HG03439 (cell line): Measurements from ENCODE around the gene FOSL1.

ENCODE experiments used
- ATAC-seq: cut with Tn5 transposase; IDR thresholded peaks from one replicate; pipeline ENCODE4 v1.9.1; 2021; ENCODE audit warnings: mild to moderate bottlenecking, moderate library complexity; ENCODE audit not compliant: unreplicated experiment

FOSL1 gene

GRCh38 chr11:65900125-65900898 lies at the start of gene FOSL1:
TSS of gene FOSL1 (minus strand) at chr11:65900388. CDS start at chr11:65900339, 49 bp downstream.
- ATAC-seq: peak; percentile 69

- ATAC-seq: no peak
Measured at GRCh38 chr11:65947603-65948125, 47.5 kb upstream of the FOSL1 start.

- ATAC-seq: no peak
Measured at GRCh38 chr11:65947133-65947532, 46.9 kb upstream of the FOSL1 start.

- ATAC-seq: no peak
Measured at GRCh38 chr11:65946655-65947054, 46.5 kb upstream of the FOSL1 start.

GRCh38 chr11:65945941-65946558 lies 45.9 kb upstream of the FOSL1 start:
- ATAC-seq: no peak

GRCh38 chr11:65945430-65945911 lies 45.3 kb upstream of the FOSL1 start, which contains the start of gene TSGA10IP:
TSS of gene TSGA10IP (plus strand) at chr11:65945480. CDS start at chr11:65945676, 196 bp downstream.
- ATAC-seq: no peak

GRCh38 chr11:65944767-65945166 lies 44.6 kb upstream of the FOSL1 start:
- ATAC-seq: no peak

GRCh38 chr11:65944191-65944590 lies 44.0 kb upstream of the FOSL1 start:
- ATAC-seq: no peak

GRCh38 chr11:65942531-65942930 lies 42.3 kb upstream of the FOSL1 start:
- no peak for ATAC-seq

GRCh38 chr11:65941720-65942310 lies 41.6 kb upstream of the FOSL1 start:
- no peak for ATAC-seq

GRCh38 chr11:65937766-65938165 lies 37.6 kb upstream of the FOSL1 start:
- no peak for ATAC-seq

- ATAC-seq: no peak
Measured at GRCh38 chr11:65934014-65934413, 33.8 kb upstream of the FOSL1 start.

GRCh38 chr11:65932558-65932919 lies 32.4 kb upstream of the FOSL1 start:
- no peak for ATAC-seq

GRCh38 chr11:65931773-65932557 lies 31.8 kb upstream of the FOSL1 start:
- no peak for ATAC-seq

- ATAC-seq: no peak
Measured at GRCh38 chr11:65928667-65929066, 28.5 kb upstream of the FOSL1 start.

- ATAC-seq: peak; percentile 70
Measured at GRCh38 chr11:65927904-65928397, 27.8 kb upstream of the FOSL1 start.

GRCh38 chr11:65925397-65925796 lies 25.2 kb upstream of the FOSL1 start:
- no peak for ATAC-seq

GRCh38 chr11:65922565-65922964 lies 22.4 kb upstream of the FOSL1 start:
- ATAC-seq: no peak

- no peak for ATAC-seq
Measured at GRCh38 chr11:65921876-65922275, 21.7 kb upstream of the FOSL1 start.

GRCh38 chr11:65921033-65921555 lies 20.9 kb upstream of the FOSL1 start:
- no peak for ATAC-seq
